Activated effector memory CD4-positive, alpha-beta T cell treated with Interleukin-2 at 50 U/mL for 16 hours (primary cell): ENCODE data around the gene SLC25A41.

Experiments used
- DNase-seq: peaks from one replicate; pipeline ENCODE4 v3.0.0-alpha.2; 2020

The SLC25A41 gene

GRCh38 chr19:6433663-6434062, at the start of gene SLC25A41:
Gene SLC25A41 (minus strand): TSS chr19:6433763. CDS start chr19:6433693, 70 bp downstream.
- no peak for DNase-seq

GRCh38 chr19:6483235-6483634, 49.7 kb upstream of the SLC25A41 start:
- no peak for DNase-seq

GRCh38 chr19:6482343-6482686, 48.8 kb upstream of the SLC25A41 start:
- DNase-seq = no peak

GRCh38 chr19:6481541-6482342, 48.2 kb upstream of the SLC25A41 start, which contains the start of gene DENND1C:
Gene DENND1C (minus strand): TSS chr19:6481787. CDS start chr19:6481695, 92 bp downstream.
- peak; percentile 65 for DNase-seq

- DNase-seq = no peak
Observed at GRCh38 chr19:6480848-6481415, 47.4 kb upstream of the SLC25A41 start.

GRCh38 chr19:6479836-6480398, 46.4 kb upstream of the SLC25A41 start:
- no peak for DNase-seq

GRCh38 chr19:6478815-6479214, 45.3 kb upstream of the SLC25A41 start:
- DNase-seq = no peak

- no peak for DNase-seq
Observed at GRCh38 chr19:6476896-6477431, 43.4 kb upstream of the SLC25A41 start.

GRCh38 chr19:6476155-6476895, 42.8 kb upstream of the SLC25A41 start:
- DNase-seq = peak; percentile 35

GRCh38 chr19:6475321-6476108, 42.0 kb upstream of the SLC25A41 start:
- no peak for DNase-seq

- no peak for DNase-seq
Observed at GRCh38 chr19:6473647-6474046, 40.1 kb upstream of the SLC25A41 start.

GRCh38 chr19:6472713-6473112, 39.1 kb upstream of the SLC25A41 start:
- DNase-seq = no peak

- no peak for DNase-seq
Observed at GRCh38 chr19:6471076-6471475, 37.5 kb upstream of the SLC25A41 start.

GRCh38 chr19:6470173-6470572, 36.6 kb upstream of the SLC25A41 start:
- no peak for DNase-seq

- no peak for DNase-seq
Observed at GRCh38 chr19:6467384-6467783, 33.8 kb upstream of the SLC25A41 start.

GRCh38 chr19:6466526-6467248, 33.1 kb upstream of the SLC25A41 start:
- DNase-seq = no peak

- no peak for DNase-seq
Observed at GRCh38 chr19:6465663-6466062, 32.1 kb upstream of the SLC25A41 start.

GRCh38 chr19:6465006-6465405, 31.4 kb upstream of the SLC25A41 start:
- DNase-seq = no peak

- peak; percentile 30 for DNase-seq
Observed at GRCh38 chr19:6464070-6464873, 30.7 kb upstream of the SLC25A41 start, which contains the start of gene CRB3. Gene CRB3 (plus strand): TSS chr19:6464271. CDS start chr19:6464702, 431 bp downstream.

GRCh38 chr19:6460099-6460884, 26.7 kb upstream of the SLC25A41 start:
- DNase-seq = peak; percentile 96
